GM12878 (cell line): ENCODE results near the gene HIP1. TPM values are rescaled to one million over a fixed set of nuclear protein-coding genes. Genes with fewer than 3 reads are reported as not detected.

Experiments
- ATAC-seq: fragments of 200-7000 bp; cut with Tn5 transposase; 3 replicates; pipeline ENCODE4 v1.9.1; 2020; ENCODE audit warnings: mild to moderate bottlenecking, moderate library complexity
- BruUV-seq: library from RNA; stranded (reverse); fragments of 400-500 nt; replicated peaks from 2 replicates; lab custom pipeline; 2021; lab: Mats Ljungman, UMichigan
- CTCF ChIA-PET: fragments of 300-600 bp; sonication (Branson Sonifier 250); formaldehyde crosslinking; extraction: SDS; loops from one replicate; lab custom pipeline; 2021; ENCODE audit warnings: inconsistent platforms; lab: Yijun Ruan, JAX
- POLR2A ChIA-PET: fragments of 350-600 bp; formaldehyde crosslinking; extraction: SDS; loops from one replicate; lab custom pipeline; 2021; ENCODE audit warnings: inconsistent platforms; lab: Charles Lee
- RAD21 ChIA-PET: fragments of 300-600 bp; sonication (Branson Sonifier 250); formaldehyde crosslinking; loops from one replicate; lab custom pipeline; 2023; ENCODE audit warnings: antibody characterized with exemption; ENCODE audit not compliant: unreplicated experiment; lab: Charles Lee
- SMC1A ChIA-PET: fragments of 300-600 bp; sonication (Branson Sonifier 250); formaldehyde crosslinking; loops from one replicate; lab custom pipeline; 2023; ENCODE audit not compliant: unreplicated experiment, uncharacterized antibody; lab: Charles Lee
- DNase-seq: peaks from one replicate; pipeline ENCODE4 v3.0.0-alpha.2; 2011; ENCODE audit warnings: low read depth, low spot score
- FAIRE-seq: peaks from 3 replicates; lab custom pipeline; 2011; peaks lifted over from hg19 to GRCh38; lab: Jason Lieb, UNC
- H2AFZ ChIP-seq: 2 replicates; pipeline ENCODE4 v1.6.0; 2011; ENCODE audit warnings: low read depth, low read length, control low read depth; ENCODE audit not compliant: control insufficient read depth
- H3K27ac ChIP-seq: 2 replicates; pipeline ENCODE4 v1.5.1; 2011; ENCODE audit warnings: control low read depth; ENCODE audit not compliant: control insufficient read depth, insufficient read depth
- H3K27me3 ChIP-seq, 2 experiments: replicated peaks in 1 of 2; 2 replicates each; pipeline versions ENCODE4 v1.6.0 to v1.6.1; 2011; ENCODE audit warnings: low read length in 1 of 2; ENCODE audit not compliant: control insufficient read depth in 2 of 2, insufficient read depth in 2 of 2
- H3K36me3 ChIP-seq, 2 experiments: 2 replicates each; pipeline ENCODE4 v1.5.1; 2011; ENCODE audit warnings: low read length in 1 of 2; ENCODE audit not compliant: control insufficient read depth in 2 of 2, insufficient read depth in 2 of 2
- H3K4me1 ChIP-seq: 2 replicates; pipeline ENCODE4 v1.6.1; 2011; ENCODE audit warnings: mild to moderate bottlenecking, low read length, moderate library complexity, mixed read lengths; ENCODE audit not compliant: control insufficient read depth, insufficient read depth
- H3K4me2 ChIP-seq: 2 replicates; pipeline ENCODE4 v1.6.0; 2011; ENCODE audit warnings: control low read depth; ENCODE audit not compliant: control insufficient read depth, insufficient read depth
- H3K4me3 ChIP-seq: fragments of 200-600 bp; sonication (generic); 2 replicates; pipeline ENCODE4 v1.5.1; 2016
- H3K79me2 ChIP-seq: 2 replicates; pipeline ENCODE4 v1.6.0; 2011; ENCODE audit warnings: low read length; ENCODE audit not compliant: control insufficient read depth, insufficient read depth
- H3K9ac ChIP-seq: 2 replicates; pipeline ENCODE4 v1.8.0; 2011; ENCODE audit warnings: low read length, control low read depth, mixed read lengths; ENCODE audit not compliant: control insufficient read depth, insufficient read depth
- H3K9me3 ChIP-seq: replicated peaks from 3 replicates; pipeline ENCODE4 v1.5.1; 2011; ENCODE audit warnings: mild to moderate bottlenecking, low read length; ENCODE audit not compliant: control insufficient read depth, insufficient read depth
- H4K20me1 ChIP-seq: 2 replicates; pipeline ENCODE4 v1.6.0; 2011; ENCODE audit not compliant: control insufficient read depth, insufficient read depth
- ASH2L ChIP-seq: fragments of 300-600, 200-600 bp; sonication (generic); IDR thresholded peaks from 2 replicates; pipeline ENCODE4 v1.6.1; 2017; ENCODE audit warnings: low read depth, mild to moderate bottlenecking, borderline replicate concordance
- CBX5 ChIP-seq: sonication (generic); IDR thresholded peaks from 2 replicates; pipeline ENCODE4 v1.6.1; 2016; ENCODE audit warnings: low read depth, moderate library complexity, mild to moderate bottlenecking, inconsistent platforms
- CHD2 ChIP-seq: IDR thresholded peaks from 2 replicates; pipeline ENCODE4 v1.6.1; 2011; ENCODE audit warnings: low read depth, low read length, improper control_type of control experiment, borderline replicate concordance
- CHD4 ChIP-seq: fragments of 200-600 bp; sonication (generic); IDR thresholded peaks from 2 replicates; pipeline ENCODE4 v1.6.1; 2016; ENCODE audit warnings: mild to moderate bottlenecking
- EGR1 ChIP-seq, 2 experiments: IDR thresholded peaks; 1 replicate in 1 of 2; 2 replicates in 1 of 2; pipeline ENCODE4 v1.6.1; 2011 to 2012; ENCODE audit warnings: low read depth in 2 of 2, low read length in 2 of 2, borderline replicate concordance in 1 of 2, mild to moderate bottlenecking in 1 of 2, moderate library complexity in 1 of 2
- ELK1 ChIP-seq: IDR thresholded peaks from 2 replicates; pipeline ENCODE4 v1.6.1; 2012; ENCODE audit warnings: low read depth, low read length, improper control_type of control experiment
- FOXM1 ChIP-seq: IDR thresholded peaks from 2 replicates; pipeline ENCODE4 v1.6.1; 2012; ENCODE audit warnings: low read depth, mild to moderate bottlenecking, inconsistent platforms, low read length, moderate library complexity
- GABPA ChIP-seq: IDR thresholded peaks from 2 replicates; pipeline ENCODE4 v1.6.1; 2014; ENCODE audit warnings: antibody characterized with exemption, low read depth, mild to moderate bottlenecking, inconsistent platforms
- MXI1 ChIP-seq: fragments of 150-350 bp; IDR thresholded peaks from 2 replicates; pipeline ENCODE4 v1.6.1; 2011; ENCODE audit warnings: low read depth, mild to moderate bottlenecking, inconsistent platforms, low read length, improper control_type of control experiment
- POLR2AphosphoS5 ChIP-seq: IDR thresholded peaks from 2 replicates; pipeline ENCODE4 v1.6.1; 2011; ENCODE audit warnings: mild to moderate bottlenecking, low read length, inconsistent platforms
- SMARCA5 ChIP-seq: fragments of 450-650 bp; IDR thresholded peaks from 2 replicates; pipeline ENCODE4 v1.6.1; 2017; ENCODE audit warnings: mild to moderate bottlenecking
- SPI1 ChIP-seq: IDR thresholded peaks from 2 replicates; pipeline ENCODE4 v1.6.1; 2011; ENCODE audit warnings: low read depth, mild to moderate bottlenecking, low read length, moderate library complexity, borderline replicate concordance; ENCODE audit not compliant: insufficient read depth
- SREBF1 ChIP-seq: IDR thresholded peaks from 2 replicates; pipeline ENCODE4 v1.6.1; 2012; ENCODE audit warnings: mild to moderate bottlenecking, low read length
- USF1 ChIP-seq: IDR thresholded peaks from 2 replicates; pipeline ENCODE4 v1.6.1; 2011; ENCODE audit warnings: borderline replicate concordance, low read depth, mild to moderate bottlenecking, moderate library complexity, mixed read lengths, low read length; ENCODE audit not compliant: insufficient read depth; ENCODE audit errors: extremely low read length
- ZNF24 ChIP-seq: fragments of 450-650 bp; IDR thresholded peaks from 2 replicates; pipeline ENCODE4 v1.6.1; 2017; ENCODE audit warnings: antibody characterized with exemption, mild to moderate bottlenecking
- WGBS: methylation state at CpG from one replicate; pipeline ENCODE4 v1.1.6; 2016; ENCODE audit warnings: low lambda C conversion rate; ENCODE audit not compliant: insufficient replicate concordance, insufficient coverage; ENCODE audit errors: missing lambda C conversion rate; 5-methylcytosine and 5-hydroxymethylcytosine counted together
- in situ Hi-C: fragments of 300-500 bp; cut with MboI; formaldehyde crosslinking; loops from 9 replicates; pipeline ENCODE4 v1.14.3; 2018; ENCODE audit warnings: mixed read lengths
- intact Hi-C: fragments of 100-400 bp; cut with micrococcal nuclease; formaldehyde crosslinking; loops from one replicate; pipeline ENCODE4 v1.14.2; 2022; ENCODE audit not compliant: unreplicated experiment
- polyA plus RNA-seq, 11 experiments: library from polyadenylated mRNA; depleted of rRNA in 4 of 11; unstranded in 6 of 11; stranded (reverse) in 5 of 11; fragments of >200 nt; fragmentation: Nextera tagmentation in 4 of 11; fragmentation: Illumina TruSeq in 1 of 11; extraction: Ambion mirVana in 4 of 11; extraction: Trizol in 1 of 11; gene quantifications; 1 replicate in 1 of 11; 2 replicates in 10 of 11; pipeline versions ENCODE4 v1.2.1 to v1.2.3, GENCODE V29; 2011 to 2016; ENCODE audit warnings: inconsistent platforms in 2 of 11, missing spikeins in 2 of 11, low read depth in 1 of 11
- total RNA-seq, 4 experiments: library from RNA; depleted of rRNA in 3 of 4; stranded (reverse); fragments of >200 nt in 3 of 4; fragmentation: Illumina TruSeq in 1 of 4; extraction: Trizol in 1 of 4; gene quantifications; 2 replicates each; pipeline versions ENCODE4 v1.2.1 to v1.2.3, GENCODE V29; 2013 to 2021
- TF ChIP-seq, protein P1 (sequence below), 3 experiments: IDR thresholded peaks in 2 of 3; conservative IDR thresholded peaks in 1 of 3; 2 replicates each; pipeline ENCODE4 v1.5.1; 2011; ENCODE audit warnings: low read depth in 3 of 3, low read length in 3 of 3, mild to moderate bottlenecking in 3 of 3, control low read depth in 2 of 3, moderate library complexity in 2 of 3, inconsistent platforms in 1 of 3, mixed read lengths in 1 of 3; ENCODE audit not compliant: control insufficient read depth in 2 of 3, insufficient read depth in 1 of 3; ENCODE audit errors: extremely low read depth in 1 of 3
- TF ChIP-seq, protein P2 (sequence below): fragments of 450-650 bp; formaldehyde crosslinking; IDR thresholded peaks from 2 replicates; pipeline ENCODE4 v1.5.0; 2022; ENCODE audit warnings: mild to moderate bottlenecking, missing genetic modification characterization

The HIP1 gene
- total and polyA plus RNA-seq, 10 of the 15 experiments (the other 5 are each of a cell fraction or from before 2014, with no cell fraction given) = 1.2 to 9.7 (median 3.2) TPM

- RAD21 ChIA-PET = no interaction called here
- no peak for ATAC-seq
- Histone ChIP-seq H3K36me3 (no peaks in the 10 kb centered on the region), H3K27me3 (no peaks in the 10 kb centered on the region), H3K27ac (no peak overlapping the region), H3K4me3 (no peak overlapping the region), H4K20me1 (no peaks in the 10 kb centered on the region), H3K9me3 (no peaks in the 10 kb centered on the region; the same call in 2 of the 3 replicates), H3K79me2 (no peaks in the 10 kb centered on the region), H3K4me1 (no peaks in the 10 kb centered on the region), H2AFZ (no peak overlapping the region), H3K4me2 (no peak overlapping the region), H3K9ac (no peak overlapping the region)
- DNase-seq = no peak
- in situ Hi-C loops (no loop called here), intact Hi-C loops (no loop called here)
- SMC1A ChIA-PET = no interaction called here
- no peak for FAIRE-seq
- no peak for TF ChIP-seq SREBF1
- no peak for TF ChIP-seq ZNF24
- no peak for TF ChIP-seq SPI1
- TF ChIP-seq, protein P1, sequence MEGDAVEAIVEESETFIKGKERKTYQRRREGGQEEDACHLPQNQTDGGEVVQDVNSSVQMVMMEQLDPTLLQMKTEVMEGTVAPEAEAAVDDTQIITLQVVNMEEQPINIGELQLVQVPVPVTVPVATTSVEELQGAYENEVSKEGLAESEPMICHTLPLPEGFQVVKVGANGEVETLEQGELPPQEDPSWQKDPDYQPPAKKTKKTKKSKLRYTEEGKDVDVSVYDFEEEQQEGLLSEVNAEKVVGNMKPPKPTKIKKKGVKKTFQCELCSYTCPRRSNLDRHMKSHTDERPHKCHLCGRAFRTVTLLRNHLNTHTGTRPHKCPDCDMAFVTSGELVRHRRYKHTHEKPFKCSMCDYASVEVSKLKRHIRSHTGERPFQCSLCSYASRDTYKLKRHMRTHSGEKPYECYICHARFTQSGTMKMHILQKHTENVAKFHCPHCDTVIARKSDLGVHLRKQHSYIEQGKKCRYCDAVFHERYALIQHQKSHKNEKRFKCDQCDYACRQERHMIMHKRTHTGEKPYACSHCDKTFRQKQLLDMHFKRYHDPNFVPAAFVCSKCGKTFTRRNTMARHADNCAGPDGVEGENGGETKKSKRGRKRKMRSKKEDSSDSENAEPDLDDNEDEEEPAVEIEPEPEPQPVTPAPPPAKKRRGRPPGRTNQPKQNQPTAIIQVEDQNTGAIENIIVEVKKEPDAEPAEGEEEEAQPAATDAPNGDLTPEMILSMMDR (IDR thresholded peaks at IDR 0.05 in 2 of 3, conservative IDR thresholded peaks at IDR 0.05 in 1 of 3; ENCODE audit: control insufficient read depth in 2 of 3, extremely low read depth in 1 of 3, insufficient read depth in 1 of 3, low read depth in 3 of 3, low read length in 3 of 3) = no peak
- no peak for TF ChIP-seq GABPA
- TF ChIP-seq POLR2AphosphoS5 = no peak
- no peak for TF ChIP-seq MXI1
- no peak for TF ChIP-seq USF1
- TF ChIP-seq EGR1 (IDR thresholded peaks at IDR 0.05; ENCODE audit: borderline replicate concordance in 1 of 2, low read depth in 2 of 2, low read length in 2 of 2) = no peak
- no peak for TF ChIP-seq ASH2L
- TF ChIP-seq CHD4 = no peak
- no peak for TF ChIP-seq CBX5
- TF ChIP-seq CHD2 = no peak
- TF ChIP-seq, protein P2, sequence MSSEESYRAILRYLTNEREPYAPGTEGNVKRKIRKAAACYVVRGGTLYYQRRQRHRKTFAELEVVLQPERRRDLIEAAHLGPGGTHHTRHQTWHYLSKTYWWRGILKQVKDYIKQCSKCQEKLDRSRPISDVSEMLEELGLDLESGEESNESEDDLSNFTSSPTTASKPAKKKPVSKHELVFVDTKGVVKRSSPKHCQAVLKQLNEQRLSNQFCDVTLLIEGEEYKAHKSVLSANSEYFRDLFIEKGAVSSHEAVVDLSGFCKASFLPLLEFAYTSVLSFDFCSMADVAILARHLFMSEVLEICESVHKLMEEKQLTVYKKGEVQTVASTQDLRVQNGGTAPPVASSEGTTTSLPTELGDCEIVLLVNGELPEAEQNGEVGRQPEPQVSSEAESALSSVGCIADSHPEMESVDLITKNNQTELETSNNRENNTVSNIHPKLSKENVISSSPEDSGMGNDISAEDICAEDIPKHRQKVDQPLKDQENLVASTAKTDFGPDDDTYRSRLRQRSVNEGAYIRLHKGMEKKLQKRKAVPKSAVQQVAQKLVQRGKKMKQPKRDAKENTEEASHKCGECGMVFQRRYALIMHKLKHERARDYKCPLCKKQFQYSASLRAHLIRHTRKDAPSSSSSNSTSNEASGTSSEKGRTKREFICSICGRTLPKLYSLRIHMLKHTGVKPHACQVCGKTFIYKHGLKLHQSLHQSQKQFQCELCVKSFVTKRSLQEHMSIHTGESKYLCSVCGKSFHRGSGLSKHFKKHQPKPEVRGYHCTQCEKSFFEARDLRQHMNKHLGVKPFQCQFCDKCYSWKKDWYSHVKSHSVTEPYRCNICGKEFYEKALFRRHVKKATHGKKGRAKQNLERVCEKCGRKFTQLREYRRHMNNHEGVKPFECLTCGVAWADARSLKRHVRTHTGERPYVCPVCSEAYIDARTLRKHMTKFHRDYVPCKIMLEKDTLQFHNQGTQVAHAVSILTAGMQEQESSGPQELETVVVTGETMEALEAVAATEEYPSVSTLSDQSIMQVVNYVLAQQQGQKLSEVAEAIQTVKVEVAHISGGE (CRISPR knock-in tag) = no peak
- TF ChIP-seq FOXM1 = no peak
- no peak for TF ChIP-seq ELK1
- no peak for TF ChIP-seq SMARCA5
- BruUV-seq = no TSS peak
- POLR2A ChIA-PET = no interaction called here
- CTCF ChIA-PET = no interaction called here
- WGBS = 88% methylated on average over 20 of the region's 27 CpGs
Observed at GRCh38 chr7:75559355-75559975, 179.3 kb downstream of the HIP1 start.
